Measurements from ENCODE around the gene GSS.

Gene GSS

DNA sequence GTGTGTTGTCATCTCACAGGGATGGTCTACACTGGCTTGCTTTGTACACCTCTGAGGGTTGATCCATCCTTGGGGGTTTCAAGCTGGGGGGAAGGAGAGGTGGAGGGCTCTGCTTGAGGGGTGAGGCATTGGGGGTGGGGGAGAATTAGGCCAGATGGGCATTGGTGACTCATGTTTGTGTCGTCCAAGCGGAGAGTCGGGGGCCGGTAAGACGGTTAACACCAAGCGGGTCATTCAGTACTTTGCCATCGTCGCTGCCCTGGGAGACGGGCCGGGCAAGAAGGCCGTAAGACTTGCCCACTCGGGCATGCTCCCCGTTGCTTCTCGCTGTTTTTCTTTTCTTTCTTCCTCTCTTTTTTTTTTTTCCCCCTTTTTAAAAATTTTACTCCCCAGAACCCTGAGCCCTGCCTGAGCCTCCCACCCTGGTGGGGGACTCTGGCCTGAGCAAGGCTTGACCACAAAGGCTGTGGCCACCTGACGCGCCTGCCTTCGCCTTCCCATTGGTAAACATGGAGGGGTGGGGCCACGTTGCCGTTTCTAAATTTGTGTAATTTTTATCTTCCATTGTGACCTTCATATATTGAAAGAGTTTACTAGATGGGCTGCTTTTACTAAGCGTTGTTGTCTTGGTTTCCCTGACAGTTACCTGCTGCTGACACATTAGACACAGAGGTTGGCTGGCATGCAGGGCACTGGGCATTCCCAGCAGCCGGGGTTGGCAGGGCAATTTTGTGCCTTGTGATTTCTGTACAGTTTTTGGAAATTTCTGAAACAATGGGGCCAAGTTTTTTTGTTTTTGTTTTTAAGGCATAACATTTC is 26.9 kb upstream of the GSS start:
- DNase-seq, result no peak
- in situ Hi-C loops (cut with HindIII; ENCODE audit: low pct_ligation_motif_present, low pct_unique_long_range_greater_than_20kb, low sequenced_read_pairs), result no loop called here

DNA sequence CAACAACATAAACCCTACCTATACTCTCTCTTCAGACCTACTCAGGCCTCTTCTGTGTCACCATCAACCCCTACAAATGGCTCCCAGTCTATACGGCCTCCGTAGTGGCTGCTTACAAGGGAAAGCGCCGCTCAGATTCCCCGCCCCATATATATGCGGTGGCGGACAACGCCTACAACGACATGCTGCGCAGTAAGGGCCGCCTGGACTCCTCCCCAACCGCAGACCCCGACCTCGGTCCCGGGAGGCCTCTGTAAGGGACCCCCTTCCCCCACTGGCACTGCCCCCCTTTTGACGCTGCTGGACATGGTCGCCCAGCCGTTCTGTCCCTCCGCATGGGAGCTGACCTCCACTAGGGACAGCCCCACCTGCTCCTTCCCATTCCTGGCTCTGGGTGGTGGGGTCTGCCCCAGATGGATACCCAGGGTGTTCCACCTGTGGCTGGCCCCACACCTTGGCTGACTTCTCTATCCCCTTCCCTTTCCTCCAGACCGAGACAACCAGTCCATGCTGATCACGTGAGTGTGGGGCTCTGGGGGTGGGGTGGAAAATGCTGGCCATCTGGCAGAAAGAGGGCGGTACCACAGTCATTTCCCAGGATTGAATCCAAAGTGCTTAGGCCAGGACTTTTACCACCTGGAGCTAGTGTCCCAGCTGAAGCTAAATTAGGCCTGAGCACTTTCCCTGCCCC is 25.1 kb upstream of the GSS start:
- DNase-seq, result no peak
- in situ Hi-C loops (cut with HindIII; ENCODE audit: low pct_ligation_motif_present, low pct_unique_long_range_greater_than_20kb, low sequenced_read_pairs), result no loop called here

DNA sequence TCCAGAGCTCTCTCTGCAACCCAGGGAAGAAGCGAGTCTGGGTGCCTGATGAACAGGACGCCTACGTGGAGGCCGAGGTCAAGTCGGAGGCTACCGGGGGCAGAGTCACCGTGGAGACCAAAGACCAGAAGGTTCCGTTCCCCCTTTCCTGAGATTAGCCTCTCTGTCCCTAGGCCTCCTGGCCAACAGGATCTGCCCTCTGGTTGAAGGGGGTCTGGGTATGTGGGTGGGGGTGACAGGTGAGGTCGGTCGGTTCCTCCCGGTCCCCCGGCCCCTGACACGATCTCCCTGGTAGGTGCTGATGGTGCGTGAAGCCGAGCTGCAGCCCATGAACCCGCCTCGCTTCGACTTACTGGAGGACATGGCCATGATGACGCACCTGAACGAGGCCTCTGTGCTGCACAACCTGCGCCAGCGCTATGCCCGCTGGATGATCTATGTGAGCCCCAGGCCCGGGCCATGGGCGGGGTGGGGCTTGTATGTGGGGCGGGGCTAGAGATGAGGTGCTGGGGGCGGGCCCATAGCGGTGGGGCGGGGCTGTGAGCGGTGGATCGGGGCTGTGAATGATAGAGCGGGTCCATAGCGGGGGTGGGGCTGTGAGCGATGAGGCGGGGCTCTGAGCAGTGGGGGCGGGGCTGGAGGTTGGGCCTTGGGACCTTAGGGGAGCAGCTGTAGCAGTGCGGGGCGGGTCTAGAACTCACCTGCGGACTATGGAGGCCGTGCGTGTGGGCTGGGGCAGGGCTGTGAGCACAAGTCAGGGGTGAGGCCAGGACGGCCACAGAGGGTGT is 24.0 kb upstream of the GSS start:
- in situ Hi-C loops (cut with HindIII; ENCODE audit: low pct_ligation_motif_present, low pct_unique_long_range_greater_than_20kb, low sequenced_read_pairs), result no loop called here
- no peak for DNase-seq

DNA sequence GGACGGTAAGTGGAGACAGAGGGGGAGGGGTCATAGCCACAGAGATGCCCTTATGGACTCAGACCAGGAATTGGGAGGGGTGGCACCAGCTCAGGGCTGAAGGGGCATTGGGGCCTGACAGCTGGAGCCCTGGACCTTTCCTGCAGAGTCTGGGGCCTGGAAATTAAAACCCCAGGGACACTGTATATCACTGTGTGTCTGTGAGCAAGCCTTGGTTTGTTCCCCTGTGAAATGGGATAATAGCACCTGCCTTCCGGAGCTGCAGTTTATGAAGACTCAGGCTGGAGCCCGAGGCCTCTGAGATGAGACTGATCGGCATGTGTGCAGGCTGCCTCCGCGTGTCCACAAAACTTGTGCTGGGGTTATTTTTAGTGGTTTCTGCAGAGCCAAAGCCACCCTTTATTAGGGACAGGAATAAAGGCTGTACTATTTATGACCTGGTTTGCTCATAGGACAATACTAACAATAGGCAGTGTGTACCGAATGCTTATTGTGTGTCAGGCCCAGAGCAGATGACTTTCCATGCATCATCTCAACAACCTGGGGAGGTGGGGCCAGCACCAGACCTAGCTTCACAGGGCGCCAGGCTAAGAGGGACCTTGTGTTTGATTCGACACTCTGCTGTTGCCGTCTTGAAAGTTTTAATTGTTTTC is 22.6 kb upstream of the GSS start:
- in situ Hi-C loops (cut with HindIII; ENCODE audit: low pct_ligation_motif_present, low pct_unique_long_range_greater_than_20kb, low sequenced_read_pairs), result no loop called here
- DNase-seq, result no peak

DNA sequence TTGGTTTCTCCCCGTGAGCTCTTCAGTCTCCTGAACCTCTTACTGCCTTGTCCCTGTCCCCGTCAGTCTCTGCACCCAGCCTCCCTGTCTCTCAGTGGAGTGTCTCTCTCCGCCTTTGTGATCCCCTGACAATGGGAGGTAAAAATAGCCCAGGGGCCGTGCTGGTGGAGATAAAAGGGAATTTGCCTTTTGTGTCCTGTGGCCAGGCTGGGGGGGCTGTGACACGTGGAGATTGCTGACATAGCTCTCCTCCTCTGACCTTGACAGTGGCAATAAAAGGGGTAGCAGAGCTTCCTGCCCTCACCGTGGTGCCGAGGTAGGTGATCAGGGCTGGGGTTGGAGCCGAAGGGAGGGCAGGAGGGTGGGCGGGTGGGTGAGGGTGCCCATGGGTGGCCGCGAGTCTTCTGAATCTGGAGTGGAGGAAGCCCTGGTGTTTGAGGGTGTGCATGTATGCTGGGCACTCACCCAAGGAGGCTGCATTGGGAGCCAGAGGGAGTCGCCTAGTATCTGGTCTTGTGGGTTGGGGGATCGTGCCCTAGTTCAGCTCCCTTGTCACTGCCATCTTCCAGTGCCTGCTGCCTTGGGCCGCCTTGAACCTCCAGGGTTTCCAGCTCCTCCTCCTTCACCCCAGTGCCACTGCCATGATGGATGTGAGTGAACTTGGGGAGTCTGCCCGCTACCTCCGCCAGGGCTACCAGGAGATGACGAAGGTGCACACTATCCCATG is 21.9 kb upstream of the GSS start:
- in situ Hi-C loops (cut with HindIII; ENCODE audit: low pct_ligation_motif_present, low pct_unique_long_range_greater_than_20kb, low sequenced_read_pairs), result no loop called here
- DNase-seq, result no peak

DNA sequence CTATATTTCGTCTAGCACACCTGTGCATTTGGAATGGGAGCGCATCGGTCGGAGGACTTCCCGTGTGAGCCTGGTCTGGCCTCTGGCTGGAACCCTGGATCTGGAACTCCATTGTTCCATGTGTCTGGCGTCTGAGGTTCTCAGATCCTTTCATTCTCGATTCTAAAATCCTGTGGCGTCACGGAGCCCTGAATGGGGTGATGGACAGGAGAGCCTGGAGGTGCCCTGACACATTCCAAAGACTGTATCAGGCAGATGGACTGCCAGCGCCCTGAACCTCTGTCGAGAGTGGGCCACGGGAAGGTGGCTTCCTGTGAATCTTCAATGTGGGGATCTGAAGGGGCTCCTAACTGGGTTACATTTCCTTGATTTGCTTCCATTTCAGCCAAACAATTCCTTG is 20.7 kb upstream of the GSS start:
- in situ Hi-C loops (cut with HindIII; ENCODE audit: low pct_ligation_motif_present, low pct_unique_long_range_greater_than_20kb, low sequenced_read_pairs), result no loop called here
- DNase-seq, result no peak

DNA sequence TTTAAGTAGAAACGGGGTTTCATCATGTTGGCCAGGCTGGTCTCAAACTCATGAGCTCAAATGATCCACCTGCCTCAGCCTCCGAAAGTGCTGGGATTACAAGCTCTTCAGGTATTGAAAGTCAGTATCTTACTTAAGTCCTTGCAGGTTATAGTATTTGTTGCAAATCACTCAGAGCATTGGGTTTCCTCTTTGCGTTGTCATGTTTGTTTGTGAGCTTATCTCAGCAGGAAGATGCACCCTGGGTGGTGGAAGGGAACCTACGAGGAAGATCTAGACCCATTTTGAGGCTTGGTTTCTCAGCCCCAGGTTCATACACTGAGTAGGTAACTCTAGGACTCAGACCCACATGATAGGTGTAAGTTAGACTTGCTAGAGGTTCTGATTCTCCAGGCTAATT is 18.6 kb upstream of the GSS start:
- in situ Hi-C loops (cut with HindIII; ENCODE audit: low pct_ligation_motif_present, low pct_unique_long_range_greater_than_20kb, low sequenced_read_pairs), result no loop called here
- no peak for DNase-seq

DNA sequence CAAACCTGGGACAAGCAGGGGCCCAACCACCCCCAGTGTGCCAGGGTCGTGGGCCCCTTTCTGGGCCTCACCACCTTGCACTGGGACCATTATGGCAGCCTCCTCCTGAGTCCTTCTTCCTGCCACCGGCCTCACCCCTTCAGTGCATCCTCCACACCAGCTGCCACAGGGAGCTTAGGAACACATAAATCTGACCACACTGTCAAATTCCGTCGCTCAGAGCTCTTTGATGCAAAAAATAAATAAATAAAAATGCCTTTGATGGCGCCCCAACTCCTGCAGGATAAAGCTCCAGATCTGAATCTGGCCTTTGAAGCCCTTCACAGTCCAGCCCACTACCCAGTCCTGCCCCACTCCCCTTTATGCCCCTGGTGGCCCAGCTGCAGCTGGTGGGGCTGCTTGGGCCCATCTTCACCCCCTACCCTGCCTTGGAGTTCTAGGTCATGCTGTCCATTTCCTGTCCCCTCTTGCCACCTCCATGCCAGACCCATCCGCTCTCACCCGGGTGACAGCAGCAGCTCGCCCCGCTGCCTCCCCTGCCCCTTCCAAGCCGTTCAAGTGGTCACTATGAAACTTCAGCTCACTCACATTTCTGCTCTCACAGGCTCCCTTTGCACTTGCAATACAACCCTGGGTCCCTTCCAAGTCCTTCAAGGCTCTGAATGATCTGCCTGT is 16.1 kb upstream of the GSS start:
- in situ Hi-C loops (cut with HindIII; ENCODE audit: low pct_ligation_motif_present, low pct_unique_long_range_greater_than_20kb, low sequenced_read_pairs), result no loop called here
- DNase-seq, result no peak

DNA sequence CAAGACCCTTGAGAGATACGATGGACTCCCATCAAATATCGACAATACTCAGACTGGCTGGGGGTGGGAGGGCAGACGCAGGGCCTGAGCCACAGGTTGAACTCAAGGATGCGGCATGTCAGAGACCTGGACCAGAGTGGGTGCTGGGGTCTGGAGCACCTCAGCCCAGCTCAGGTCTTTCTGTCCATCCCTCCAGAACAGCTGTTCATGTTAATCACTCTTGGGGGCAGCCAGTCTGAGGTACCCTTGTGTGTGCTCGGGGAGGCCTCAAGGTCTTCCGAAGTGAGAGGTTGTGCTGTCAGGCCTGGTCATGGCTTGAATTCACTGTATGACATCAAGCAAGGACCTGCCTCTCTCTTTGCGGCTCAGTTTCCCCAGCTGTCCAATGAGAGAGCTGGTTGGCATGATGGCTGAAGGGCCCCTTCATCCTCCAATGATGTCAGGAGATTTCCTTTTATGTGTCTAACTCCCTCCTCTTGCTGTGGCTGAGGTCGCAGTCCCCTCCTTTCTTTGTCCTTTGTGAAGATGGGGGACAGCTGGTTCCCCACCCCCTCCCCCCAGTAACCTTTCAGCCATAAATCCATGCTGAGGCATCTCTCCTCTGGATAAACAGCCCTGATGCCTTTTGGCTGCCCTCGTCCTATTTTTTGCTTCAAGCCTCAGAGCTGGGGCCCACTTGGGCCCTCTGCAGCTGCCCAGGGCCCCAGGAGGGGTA is 15.4 kb upstream of the GSS start:
- in situ Hi-C loops (cut with HindIII; ENCODE audit: low pct_ligation_motif_present, low pct_unique_long_range_greater_than_20kb, low sequenced_read_pairs), result no loop called here

DNA sequence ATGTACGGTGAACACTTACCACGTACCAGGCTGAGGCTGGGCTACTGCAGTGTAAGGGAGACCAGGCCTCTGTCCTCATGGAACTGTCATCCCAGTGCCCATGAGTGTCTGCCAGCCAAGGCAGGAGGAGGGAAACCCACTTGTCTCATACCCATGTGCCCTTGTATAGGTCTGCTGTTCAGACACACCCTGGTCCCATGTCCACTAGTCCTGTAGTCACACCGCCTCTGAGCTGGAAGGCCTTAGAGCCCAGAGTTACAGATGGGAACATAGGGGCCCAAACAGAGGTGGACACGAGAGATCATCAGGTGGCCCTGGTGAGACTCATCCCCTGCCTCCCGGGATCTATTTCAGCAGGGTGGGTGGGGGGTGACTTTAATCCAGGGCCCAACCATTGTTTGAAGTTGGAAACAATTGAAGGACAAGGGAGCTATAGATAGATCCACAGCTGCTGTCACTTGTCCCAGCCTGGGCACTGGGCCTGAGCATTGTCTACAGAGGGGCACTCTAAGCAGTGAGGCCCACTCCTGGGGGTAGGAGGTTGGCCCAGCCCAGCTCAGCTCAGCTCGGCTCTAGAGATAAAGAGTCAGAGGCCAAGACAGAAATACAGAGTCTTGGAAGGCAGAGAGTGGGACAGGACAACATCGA is 14.7 kb upstream of the GSS start:
- in situ Hi-C loops (cut with HindIII; ENCODE audit: low pct_ligation_motif_present, low pct_unique_long_range_greater_than_20kb, low sequenced_read_pairs), result no loop called here
- DNase-seq, result no peak

More for the DNA sequence above, 15.4 kb upstream of the GSS start:
- DNase-seq, result no peak

DNA sequence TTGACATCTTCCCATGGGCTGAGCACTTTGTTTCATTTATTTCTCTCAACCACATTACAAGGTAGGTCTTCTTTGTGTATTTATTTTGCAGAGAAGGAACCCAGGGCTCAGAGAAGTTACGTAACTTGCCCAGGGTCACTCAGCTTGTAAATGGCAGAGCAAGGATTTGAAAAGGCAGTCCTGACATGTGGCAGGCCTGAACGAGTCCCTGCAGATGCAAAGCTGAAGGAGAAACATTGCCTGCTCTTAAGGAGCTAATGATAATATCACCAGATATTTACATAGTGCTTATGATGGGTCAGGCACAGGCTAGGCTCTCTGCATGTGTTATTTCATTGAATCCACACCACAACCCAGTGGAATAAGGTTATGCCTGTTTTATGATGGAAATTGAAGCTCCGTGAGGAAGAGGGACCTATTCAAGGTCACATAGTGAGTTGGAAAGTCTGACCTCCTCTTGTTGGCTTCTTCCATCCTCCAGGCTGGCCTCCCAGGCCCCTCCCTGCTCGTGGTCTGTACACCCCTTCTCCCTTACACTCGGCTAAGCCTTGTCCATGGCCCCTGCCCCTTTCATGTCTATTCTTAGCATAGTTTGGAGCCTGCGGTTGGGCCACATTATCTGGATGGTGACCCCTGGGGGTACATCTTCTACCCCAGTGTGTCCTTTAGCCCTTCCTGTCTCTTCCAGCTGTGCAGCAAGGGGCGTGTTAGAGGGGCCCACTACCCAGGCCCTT is 12.6 kb upstream of the GSS start:
- in situ Hi-C loops (cut with HindIII; ENCODE audit: low pct_ligation_motif_present, low pct_unique_long_range_greater_than_20kb, low sequenced_read_pairs), result no loop called here
- DNase-seq, result no peak

DNA sequence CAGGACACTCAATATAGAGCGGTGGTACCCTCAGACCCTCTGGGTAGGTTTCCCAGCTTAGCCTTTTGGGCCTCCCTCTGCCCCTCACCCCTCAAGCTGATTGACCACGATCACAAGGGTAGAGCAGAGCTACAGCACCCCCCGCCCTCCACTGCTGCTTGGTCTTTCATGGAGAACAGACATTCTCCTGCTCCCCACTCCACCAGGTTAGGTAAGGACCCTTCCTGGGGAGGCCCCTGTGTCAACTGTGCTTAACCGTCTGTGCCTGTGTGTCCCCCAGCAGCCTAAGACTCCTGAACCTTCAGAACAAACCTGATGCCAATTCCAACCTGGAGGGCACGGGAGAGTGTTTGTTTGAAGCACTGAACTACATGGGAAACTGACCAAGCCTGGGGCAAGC is 11.8 kb upstream of the GSS start:
- in situ Hi-C loops (cut with HindIII; ENCODE audit: low pct_ligation_motif_present, low pct_unique_long_range_greater_than_20kb, low sequenced_read_pairs), result no loop called here
- no peak for DNase-seq

DNA sequence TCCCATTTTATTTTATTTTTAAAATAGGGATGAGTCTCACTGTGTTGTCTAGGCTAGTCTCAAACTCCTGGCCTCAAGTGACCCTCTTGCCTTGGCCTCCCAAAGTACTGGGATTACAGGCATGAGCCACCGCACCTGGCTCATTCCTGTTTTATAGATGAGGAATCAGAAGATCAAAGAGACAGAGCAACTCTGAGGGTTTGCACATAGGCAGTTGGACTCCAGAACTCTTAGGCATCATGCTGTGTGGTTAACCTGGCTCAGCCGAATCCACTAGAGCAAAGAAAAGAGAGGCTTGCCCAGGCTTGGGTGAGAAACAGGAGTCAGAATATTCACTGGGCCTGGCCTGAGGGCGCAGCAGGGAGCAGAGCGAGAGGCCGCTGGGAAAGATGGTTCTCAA is 9.4 kb upstream of the GSS start:
- in situ Hi-C loops (cut with HindIII; ENCODE audit: low pct_ligation_motif_present, low pct_unique_long_range_greater_than_20kb, low sequenced_read_pairs), result no loop called here
- DNase-seq, result no peak

DNA sequence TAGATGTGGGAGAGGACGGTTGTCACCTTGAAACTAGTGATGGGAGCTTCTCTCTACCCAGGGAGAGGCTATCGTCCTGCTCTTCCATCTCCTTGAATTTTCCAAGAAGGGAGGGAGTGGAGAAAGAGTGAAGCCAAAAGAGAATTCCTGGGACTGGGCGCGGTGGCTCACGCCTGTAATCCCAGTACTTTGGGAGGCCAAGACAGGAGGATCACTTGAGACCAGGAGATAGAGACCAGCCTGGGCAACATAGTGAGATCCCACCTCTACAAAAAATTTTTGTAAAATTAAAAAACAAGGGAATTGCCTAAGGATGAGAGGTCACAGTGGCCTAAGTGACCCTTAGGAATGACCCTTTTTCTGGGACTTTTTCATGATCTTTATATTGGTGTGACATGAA is 8.9 kb upstream of the GSS start:
- in situ Hi-C loops (cut with HindIII; ENCODE audit: low pct_ligation_motif_present, low pct_unique_long_range_greater_than_20kb, low sequenced_read_pairs), result no loop called here
- no peak for DNase-seq

DNA sequence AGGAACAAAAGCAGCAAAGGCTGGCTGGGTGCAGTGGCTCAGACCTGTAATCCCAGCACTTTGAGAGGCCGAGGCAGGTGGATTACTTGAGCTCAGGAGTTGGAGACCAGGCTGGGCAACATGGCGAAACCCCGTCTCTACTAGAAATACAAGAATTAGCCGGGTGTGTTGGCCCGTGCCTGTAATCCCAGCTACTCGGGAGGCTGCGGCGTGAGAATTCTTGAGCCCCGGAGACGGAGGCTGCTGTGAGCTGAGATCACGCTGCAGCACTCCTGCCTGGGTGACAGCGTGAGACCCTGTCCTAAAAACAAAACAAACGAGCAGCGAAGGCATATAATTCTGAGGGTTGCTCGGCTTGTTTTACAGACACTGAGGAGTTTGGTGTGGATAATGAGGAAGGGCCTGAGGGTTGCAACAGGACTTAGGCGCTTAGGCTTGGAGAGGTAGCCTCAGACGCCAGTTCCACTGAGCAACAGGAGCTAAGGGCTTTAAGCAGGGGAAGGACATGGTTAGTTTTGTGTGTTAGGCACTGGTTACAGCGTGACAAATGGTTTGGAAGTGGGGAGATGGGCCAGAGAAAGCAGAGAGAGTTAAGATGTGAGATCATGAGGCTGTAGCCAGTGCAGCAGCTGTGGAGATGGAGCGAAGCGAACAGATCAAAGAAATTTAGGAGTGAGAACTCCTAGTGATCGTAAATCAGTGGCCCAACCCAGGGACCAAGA is 1.3 kb upstream of the GSS start:
- in situ Hi-C loops (cut with HindIII; ENCODE audit: low pct_ligation_motif_present, low pct_unique_long_range_greater_than_20kb, low sequenced_read_pairs), result no loop called here
- no peak for DNase-seq

DNA sequence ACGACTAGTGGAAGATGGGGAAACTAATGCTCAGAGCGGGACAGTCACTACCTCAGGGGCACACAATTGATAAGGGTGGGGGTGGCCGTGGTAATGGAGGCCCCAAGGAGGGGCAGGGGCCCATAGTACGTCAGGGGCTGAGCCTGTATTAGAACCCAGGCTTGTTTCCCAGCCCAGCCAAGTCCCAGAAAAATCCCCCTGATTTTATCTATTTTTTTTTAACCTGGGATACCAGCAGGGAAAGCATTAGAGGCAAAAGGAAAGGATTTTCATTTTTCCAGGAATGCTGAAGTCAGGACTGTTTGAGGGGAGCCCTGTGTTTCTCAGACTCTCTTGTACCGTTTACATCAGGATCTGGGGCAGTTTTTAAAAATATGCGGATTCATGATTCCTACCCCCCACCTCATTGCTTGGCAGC is 444 bp upstream of the GSS start:
- no peak for DNase-seq
- in situ Hi-C loops (cut with HindIII; ENCODE audit: low pct_ligation_motif_present, low pct_unique_long_range_greater_than_20kb, low sequenced_read_pairs), result no loop called here

Measured in ACHN (cell line).